Measurements from ENCODE around the gene NFYA.

GRCh38 chr6:41136911-41137310, 64.1 kb downstream of the NFYA start:
- TF ChIP-seq REST (IDR thresholded peaks at IDR 0.05; ENCODE audit: low read depth) (no peak), EZH2phosphoT487 (IDR thresholded peaks at IDR 0.05; ENCODE audit: borderline replicate concordance) (no peak), POLR2AphosphoS5 (IDR thresholded peaks at IDR 0.05; ENCODE audit: low read depth, low read length) (no peak), POLR2A (IDR thresholded peaks at IDR 0.05; ENCODE audit: borderline replicate concordance, extremely low read depth, insufficient read depth, insufficient read length) (no peak), TCF7L2 (IDR thresholded peaks at IDR 0.05; ENCODE audit: borderline replicate concordance, extremely low read depth, insufficient read depth, insufficient read length) (no peak)
- TF ChIP-seq, protein P1, sequence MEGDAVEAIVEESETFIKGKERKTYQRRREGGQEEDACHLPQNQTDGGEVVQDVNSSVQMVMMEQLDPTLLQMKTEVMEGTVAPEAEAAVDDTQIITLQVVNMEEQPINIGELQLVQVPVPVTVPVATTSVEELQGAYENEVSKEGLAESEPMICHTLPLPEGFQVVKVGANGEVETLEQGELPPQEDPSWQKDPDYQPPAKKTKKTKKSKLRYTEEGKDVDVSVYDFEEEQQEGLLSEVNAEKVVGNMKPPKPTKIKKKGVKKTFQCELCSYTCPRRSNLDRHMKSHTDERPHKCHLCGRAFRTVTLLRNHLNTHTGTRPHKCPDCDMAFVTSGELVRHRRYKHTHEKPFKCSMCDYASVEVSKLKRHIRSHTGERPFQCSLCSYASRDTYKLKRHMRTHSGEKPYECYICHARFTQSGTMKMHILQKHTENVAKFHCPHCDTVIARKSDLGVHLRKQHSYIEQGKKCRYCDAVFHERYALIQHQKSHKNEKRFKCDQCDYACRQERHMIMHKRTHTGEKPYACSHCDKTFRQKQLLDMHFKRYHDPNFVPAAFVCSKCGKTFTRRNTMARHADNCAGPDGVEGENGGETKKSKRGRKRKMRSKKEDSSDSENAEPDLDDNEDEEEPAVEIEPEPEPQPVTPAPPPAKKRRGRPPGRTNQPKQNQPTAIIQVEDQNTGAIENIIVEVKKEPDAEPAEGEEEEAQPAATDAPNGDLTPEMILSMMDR (IDR thresholded peaks at IDR 0.05 in 2 of 3, conservative IDR thresholded peaks at IDR 0.05 in 1 of 3; ENCODE audit: borderline replicate concordance in 1 of 3, insufficient read depth in 1 of 3, low read depth in 2 of 3, low read length in 2 of 3): no peak

Data from HCT116 (cell line).